ENCODE measurements around the gene DDX20.
A peak's percentile ranks its signal among the peaks of the same experiment; 100 is the strongest.
"Not testable (repeated sequence)": the region's sequence is repeated elsewhere in the genome, so short reads cannot be mapped to it uniquely, and the experiment has no call there.

DDX20 gene

GRCh38 chr1:111733183-111733991 lies 22.3 kb upstream of the DDX20 start:
- no peak for DNase-seq (ENCODE audit: low read depth in 2 of 2)

- no peak for DNase-seq (ENCODE audit: low read depth in 2 of 2)
These were observed 21.7 kb upstream of the DDX20 start for GRCh38 chr1:111733992-111734341.

- no peak for DNase-seq (ENCODE audit: low read depth in 2 of 2)
These were observed 21.3 kb upstream of the DDX20 start for GRCh38 chr1:111734426-111734825.

- DNase-seq (ENCODE audit: low read depth in 2 of 2), result no peak
These were observed 20.8 kb upstream of the DDX20 start for GRCh38 chr1:111734856-111735255.

GRCh38 chr1:111735321-111735720 lies 20.4 kb upstream of the DDX20 start:
- no peak for DNase-seq (ENCODE audit: low read depth in 2 of 2)

GRCh38 chr1:111735858-111736544 lies 19.7 kb upstream of the DDX20 start:
- DNase-seq (ENCODE audit: low read depth in 2 of 2), result no peak

- DNase-seq (ENCODE audit: low read depth in 2 of 2), result no peak
These were observed 19.0 kb upstream of the DDX20 start for GRCh38 chr1:111736548-111737215.

- DNase-seq (ENCODE audit: low read depth in 2 of 2), result no peak
These were observed 18.2 kb upstream of the DDX20 start for GRCh38 chr1:111737216-111738132.

GRCh38 chr1:111738133-111738435 lies 17.6 kb upstream of the DDX20 start:
- no peak for DNase-seq (ENCODE audit: low read depth in 2 of 2)

- peak in 1 of 2 experiments; percentile 18 for DNase-seq (ENCODE audit: low read depth in 2 of 2)
These were observed 17.1 kb upstream of the DDX20 start for GRCh38 chr1:111738436-111739193.

- DNase-seq (ENCODE audit: low read depth in 2 of 2), result peak; percentile 61 to 78
These were observed 16.3 kb upstream of the DDX20 start, which contains the start of gene INKA2 for GRCh38 chr1:111739194-111739924. Gene INKA2, minus strand, starts transcription at chr1:111739395. Its CDS starts 153 bp downstream, at chr1:111739242.

- DNase-seq (ENCODE audit: low read depth in 2 of 2), result no peak
These were observed 15.6 kb upstream of the DDX20 start for GRCh38 chr1:111739925-111740765.

GRCh38 chr1:111742292-111742691 lies 13.4 kb upstream of the DDX20 start:
- not testable (repeated sequence) for DNase-seq (ENCODE audit: low read depth in 2 of 2)

GRCh38 chr1:111742938-111743549 lies 12.7 kb upstream of the DDX20 start:
- DNase-seq (ENCODE audit: low read depth in 2 of 2), result no peak

- DNase-seq (ENCODE audit: low read depth in 2 of 2), result no peak
These were observed 12.0 kb upstream of the DDX20 start for GRCh38 chr1:111743679-111744101.

GRCh38 chr1:111745675-111746613 lies 9.8 kb upstream of the DDX20 start:
- DNase-seq (ENCODE audit: low read depth in 2 of 2), result no peak

GRCh38 chr1:111746614-111746999 lies 9.1 kb upstream of the DDX20 start:
- DNase-seq (ENCODE audit: low read depth in 2 of 2), result no peak

GRCh38 chr1:111747282-111747734 lies 8.4 kb upstream of the DDX20 start:
- DNase-seq (ENCODE audit: low read depth in 2 of 2), result peak; percentile 25 to 71
